NCI-H82 treated with DMSO at 0.1 percent for 48 hours (cell line): ENCODE data around the gene CAMTA1.
"Not testable (repeated sequence)": the region's sequence is repeated elsewhere in the genome, so short reads cannot be mapped to it uniquely, and the experiment has no call there.

Source experiments
- DNase-seq: peaks from one replicate; lab custom pipeline; 2025; ENCODE audit not compliant: unreplicated experiment; lab: John Stamatoyannopoulos, UW

Gene CAMTA1

DNA sequence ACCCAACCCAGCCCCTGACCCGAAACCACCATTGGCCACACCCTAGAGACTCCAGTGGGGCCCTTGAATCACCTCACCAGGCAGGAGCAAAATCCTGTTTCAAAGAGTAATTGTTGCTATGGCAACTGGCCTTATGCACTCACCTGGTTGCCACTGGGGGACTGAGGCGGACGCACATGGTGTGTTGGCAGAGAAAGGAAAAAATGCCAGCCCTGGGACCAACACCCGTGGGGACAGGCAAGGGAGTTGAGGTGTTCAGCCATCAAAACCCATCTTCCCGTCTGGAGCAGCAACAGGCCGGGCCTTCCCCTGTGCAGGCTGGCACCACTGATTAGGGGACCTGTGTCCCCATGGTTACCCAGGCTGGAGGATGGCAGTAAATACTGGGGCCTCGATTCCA lies 590.1 kb downstream of the CAMTA1 start:
- DNase-seq, result no peak

DNA sequence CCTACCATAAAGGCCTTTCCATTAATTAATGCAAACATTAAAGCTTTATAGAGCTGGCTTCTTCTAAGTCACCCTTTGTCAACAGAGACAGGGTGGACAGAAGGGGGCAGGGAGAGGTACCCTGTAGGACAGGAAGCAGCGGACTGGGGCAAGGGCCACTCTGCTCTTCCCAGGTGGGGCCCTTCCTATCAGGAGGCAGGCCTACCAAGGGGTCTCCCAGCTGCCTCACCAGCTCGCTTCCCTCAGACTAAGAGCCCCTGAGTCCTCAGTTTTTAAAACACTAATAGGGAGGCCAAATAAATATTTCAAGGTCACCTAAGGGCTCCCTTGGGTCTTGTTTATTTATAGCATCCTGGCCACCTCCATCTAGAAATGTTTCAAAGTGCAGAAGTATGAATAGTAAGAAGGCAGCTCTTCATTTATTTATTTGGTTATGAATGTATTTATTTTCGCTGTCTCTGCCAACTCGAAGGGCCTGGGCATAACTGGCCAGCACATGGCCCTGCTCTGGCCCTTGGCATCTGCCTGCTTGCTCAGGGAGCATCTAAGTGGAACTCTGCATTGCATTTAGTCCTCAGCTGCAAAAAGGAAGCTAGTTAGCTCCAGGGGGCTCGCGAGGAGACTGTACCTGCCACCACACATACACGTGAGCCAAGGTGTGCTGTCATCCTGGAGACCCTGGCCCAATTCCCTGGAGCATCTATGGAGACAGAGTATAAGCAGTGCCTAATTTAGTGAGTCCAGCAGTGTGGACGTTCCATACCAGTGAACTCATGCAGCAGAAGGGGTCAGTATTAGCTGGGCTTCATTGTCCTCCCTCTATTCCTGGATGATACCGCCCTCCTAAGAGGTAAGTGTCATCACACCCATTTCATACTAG lies 590.8 kb downstream of the CAMTA1 start:
- DNase-seq, result no peak

DNA sequence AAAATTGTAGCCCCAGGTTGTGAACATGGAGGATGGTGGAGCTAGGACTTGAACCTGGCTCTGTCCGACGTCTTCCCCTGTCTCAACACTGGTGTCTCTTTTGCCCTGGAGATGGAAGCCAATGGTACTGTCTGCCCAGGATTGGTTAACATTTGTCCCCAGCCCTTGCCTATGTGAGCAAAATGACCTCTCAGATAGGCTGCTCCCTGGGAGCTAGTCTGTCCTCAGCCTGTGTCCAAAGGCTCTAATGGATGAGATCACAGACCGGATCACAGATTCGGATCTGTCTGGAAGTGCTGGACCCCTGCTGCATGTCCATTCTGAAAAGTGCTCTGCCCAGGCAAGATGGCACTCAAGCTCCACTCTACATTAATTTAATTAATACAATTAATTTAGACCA lies 591.4 kb downstream of the CAMTA1 start:
- DNase-seq, result no peak

DNA sequence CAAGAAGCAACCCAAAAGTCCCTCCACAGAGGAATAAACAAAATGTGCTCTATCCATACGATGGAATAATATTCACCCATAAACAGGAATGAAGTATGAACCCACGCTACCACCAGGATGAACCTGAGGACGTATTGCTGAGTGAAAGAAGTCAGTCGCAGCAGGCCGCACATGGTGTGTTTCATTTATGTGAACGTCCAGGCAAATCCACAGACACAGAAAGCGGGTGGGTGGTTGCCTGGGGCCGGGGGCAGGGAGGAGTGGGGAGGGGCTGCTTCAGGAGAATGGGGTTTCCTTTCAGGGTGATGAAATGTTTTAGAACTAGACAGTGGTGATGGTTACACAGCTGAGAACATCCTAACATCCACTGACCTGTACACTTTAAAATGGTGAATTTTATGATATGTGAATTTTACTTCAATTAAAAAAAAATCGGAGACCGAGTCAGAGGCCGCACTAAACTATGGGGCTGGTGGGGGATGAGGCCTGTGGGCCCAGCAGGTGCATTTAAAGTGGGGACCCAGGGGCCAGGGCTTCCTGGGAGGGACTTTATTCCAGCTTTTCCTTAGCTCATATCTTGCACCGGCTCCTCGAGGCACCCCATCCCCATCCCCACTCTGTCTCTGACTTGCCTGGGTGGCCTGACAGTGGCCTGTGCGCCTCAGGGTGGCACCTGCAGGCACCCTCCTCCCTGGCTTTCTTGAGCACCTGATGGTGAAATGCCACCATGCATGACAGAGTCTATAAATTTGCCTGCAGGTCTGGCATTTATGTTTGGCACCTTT lies 593.3 kb downstream of the CAMTA1 start:
- no peak for DNase-seq

DNA sequence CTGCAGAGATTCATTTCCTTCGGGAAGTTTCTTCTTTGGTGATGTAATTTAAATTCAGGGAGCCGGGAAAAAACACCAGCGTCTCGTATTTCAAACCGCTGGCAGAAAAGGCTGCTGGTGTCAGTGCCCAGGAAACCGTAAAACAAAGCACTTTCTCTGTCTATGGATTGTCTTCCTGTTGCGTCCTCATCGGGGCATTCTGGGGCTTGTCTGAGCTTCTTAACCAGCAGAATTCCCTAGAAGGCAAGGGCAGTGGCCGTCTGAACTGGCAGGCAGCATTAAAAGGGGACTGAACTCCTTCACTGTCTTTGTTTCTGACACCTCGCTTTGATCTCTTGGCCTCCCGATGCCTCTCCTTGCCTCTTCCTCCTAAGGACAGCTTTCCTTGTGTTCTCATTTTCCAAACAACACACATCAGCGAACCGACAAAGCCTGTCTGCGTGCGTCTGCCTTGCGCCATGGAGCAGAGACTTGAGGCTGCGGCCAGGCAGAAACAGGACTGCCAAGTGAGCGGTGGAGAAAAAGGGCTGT lies 594.3 kb downstream of the CAMTA1 start:
- DNase-seq, result no peak

DNA sequence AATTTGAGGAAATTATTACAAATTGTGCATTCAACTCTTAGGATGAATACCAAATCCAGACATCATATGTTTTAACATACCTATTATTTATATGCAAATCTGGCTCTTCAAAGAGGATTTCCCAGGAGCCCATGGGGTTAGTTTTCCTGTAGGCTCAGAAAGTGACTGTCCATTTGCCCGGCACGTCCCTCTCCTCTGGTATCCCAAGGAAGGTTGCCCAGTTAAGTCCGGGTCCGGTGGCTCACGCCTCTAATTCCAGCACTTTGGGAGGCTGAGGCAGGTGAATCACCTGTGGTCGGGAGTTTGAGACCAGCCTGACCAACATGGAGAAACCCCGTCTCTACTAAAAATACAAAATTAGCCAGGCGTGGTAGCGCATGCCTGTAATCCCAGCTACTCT lies 594.8 kb downstream of the CAMTA1 start:
- DNase-seq, result not testable (repeated sequence)

DNA sequence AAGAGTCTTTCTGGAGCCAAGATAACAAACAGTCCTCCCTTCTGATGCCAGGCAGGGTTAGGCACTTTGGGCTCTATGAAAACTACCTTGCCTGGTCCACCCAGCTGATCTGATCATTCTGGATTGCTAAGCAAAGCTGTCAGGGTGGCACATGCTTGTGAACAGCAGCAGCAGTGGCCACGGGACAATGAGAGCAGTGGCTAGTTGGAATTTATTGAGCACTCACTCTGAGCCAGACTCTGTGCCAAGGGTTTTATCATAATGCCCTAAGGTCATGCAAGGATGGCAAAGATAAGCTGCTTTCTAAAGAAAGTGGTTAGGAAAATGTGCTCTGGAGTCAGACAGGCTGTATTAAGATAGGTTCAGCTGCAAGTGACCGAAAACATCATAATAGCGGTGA lies 595.5 kb downstream of the CAMTA1 start:
- no peak for DNase-seq

DNA sequence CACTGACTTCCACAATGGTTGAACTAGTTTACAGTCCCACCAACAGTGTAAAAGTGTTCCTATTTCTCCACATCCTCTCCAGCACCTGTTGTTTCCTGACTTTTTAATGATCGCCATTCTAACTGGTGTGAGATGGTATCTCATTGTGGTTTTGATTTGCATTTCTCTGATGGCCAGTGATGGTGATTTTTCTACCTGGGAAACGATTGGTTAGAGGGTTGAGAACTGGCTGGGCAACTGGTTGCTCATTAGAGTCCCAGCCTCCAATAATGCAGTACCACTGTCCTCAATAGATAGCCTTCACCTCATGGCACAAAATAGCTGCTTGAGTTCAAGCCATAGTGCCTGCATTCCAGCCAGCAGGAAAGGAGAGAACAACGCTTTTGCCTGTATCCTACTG lies 596.5 kb downstream of the CAMTA1 start:
- not testable (repeated sequence) for DNase-seq

DNA sequence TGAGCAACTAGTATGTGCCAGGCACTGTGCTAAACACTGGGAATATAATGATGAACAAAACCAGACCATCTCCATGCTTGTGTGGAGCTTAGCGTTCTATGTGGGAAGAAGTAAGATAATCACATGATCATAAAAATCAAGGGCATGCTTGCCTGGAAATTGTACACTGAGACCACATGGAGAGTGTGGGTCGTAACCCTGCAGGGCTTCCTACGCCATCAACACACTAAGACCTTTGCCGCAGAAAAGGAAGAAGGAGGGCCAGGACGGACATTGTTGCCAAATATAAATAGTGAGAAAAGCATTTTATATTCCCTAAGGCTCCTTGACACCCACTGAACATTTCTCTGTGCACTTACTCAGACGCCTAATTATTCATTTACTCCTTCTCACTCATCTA lies 597.7 kb downstream of the CAMTA1 start:
- no peak for DNase-seq

DNA sequence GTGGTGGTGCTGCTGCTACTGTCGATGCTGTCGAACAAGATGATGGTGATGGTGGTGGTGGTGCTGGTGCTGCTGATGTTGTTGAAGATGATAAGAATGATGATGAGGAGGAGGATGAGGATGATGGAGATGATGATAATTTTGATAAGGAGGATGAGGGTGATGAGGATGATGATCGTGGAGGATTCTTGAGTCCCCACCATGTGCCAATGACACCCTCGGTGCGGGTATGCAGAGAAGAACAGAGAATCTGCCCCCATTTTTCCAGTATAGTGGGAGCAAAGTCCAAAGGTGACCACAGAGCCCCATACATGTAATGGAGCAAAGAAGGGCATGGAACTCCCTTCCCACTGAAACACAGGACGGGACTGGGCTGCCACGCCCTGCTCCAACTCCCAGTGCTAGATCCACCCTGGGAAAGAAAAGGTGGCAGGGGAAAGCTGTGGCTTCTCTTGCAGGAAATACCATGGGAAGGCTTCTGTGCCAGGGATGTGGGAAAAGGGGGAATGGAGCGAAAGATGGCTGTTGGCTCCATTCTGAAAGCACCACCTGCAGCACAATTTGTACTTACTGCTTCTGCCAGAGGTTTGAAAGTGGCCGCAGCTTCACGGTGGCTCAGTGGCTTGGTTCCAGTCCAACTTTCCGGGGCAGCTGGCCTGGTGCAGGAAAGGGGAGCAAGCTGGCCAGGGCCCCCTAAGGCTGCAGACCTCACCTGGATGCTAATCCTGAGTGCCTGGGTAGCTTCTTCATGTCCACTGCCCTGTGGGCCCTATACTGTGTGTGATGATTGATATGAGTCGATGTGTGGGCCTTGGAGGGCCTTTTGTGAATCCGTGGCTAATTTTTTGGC lies 598.6 kb downstream of the CAMTA1 start:
- DNase-seq, result no peak

DNA sequence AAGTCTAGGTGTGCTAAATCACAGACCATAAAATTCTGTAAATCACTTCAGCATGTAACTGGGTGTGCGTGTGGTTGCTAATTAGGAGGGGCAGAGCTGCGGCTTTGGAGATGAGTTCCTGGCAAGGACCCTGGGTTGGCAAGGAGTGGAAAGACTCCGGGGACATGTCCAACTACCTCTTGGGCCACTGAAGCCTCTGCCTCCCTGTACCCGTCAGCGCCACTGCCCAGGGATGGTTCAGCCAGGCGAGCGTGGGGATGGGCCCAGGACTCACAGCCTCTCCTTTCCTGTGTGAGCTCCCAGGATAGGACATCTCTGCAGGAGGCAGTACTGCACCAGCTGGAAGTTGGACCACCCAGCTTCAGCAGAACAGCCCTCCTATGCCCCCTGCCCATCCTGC lies 599.4 kb downstream of the CAMTA1 start:
- no peak for DNase-seq

DNA sequence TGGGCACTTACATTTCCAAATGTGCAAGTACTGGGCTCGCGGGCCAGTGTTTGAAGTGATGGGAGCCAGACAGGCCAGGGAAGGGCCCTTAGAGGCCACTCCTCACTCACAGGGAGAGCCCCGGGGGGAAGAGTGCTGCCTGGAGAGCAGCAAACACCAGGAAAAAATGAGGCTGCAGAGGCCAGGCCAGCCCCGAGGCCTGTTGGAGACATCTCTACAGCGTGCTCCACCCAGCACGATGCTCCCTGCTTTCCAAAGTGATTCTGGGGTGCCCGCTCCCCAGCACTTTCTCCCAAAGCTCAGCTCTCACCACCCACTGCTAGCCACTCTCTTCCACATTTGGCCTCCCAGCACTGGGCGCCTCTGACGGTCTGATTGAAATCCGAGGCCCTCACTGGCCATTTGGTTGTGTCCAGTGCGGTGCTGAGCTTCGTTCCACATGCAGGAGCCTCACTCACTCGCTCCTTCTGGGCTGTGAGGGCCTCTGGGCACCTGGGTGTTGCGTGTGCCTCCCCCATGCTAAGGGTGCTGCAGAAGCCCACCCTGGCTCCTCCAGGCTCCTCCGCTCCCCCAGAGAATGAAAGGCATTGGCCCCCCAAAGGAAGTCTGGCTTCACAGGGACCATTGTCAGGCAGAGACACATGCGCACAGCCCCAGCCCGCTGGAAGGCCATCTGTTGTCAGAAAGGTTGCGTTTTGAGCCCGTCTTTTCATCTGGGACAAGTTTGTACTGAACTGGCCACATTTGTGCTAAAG lies 600.4 kb downstream of the CAMTA1 start:
- no peak for DNase-seq

DNA sequence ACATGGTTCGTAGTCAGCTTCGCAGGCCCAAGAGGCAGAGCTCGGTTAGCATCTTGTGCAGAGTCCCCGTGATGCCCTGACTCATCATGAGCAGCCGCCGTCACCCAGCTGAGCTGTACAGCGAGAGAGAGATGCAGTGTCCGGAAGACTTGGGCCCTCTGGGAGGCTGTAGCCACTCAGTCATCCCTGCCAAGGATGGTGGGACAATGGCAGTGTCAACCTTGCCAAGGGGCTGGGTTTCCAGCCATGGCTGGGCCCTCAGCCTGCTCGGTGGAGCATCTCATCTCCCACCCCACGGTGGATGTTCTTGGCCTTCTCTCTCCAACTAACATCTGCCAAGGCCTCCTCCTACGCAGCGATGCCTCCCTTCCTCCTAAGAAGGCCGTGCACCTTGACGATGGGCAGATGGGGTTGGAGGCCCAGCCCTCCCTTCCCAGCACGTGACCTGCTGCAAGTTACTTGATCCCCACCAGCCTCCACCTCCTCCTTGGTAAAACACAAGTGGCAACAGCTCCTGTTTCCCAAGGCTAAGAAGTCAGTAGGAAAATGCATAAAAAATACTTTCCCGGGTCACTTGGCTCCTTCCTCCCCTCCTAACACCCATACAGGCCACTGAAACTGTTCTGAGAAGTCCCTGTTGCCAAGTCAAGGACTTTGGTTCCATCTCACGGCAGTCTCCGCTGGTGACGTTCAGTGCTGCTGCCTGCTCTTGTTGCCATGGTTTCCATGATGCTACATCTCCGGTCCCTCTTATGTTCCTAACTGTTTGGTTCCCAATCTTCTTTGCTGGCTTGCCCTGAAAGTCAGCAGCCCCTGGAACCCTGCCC lies 601.2 kb downstream of the CAMTA1 start:
- DNase-seq, result no peak

DNA sequence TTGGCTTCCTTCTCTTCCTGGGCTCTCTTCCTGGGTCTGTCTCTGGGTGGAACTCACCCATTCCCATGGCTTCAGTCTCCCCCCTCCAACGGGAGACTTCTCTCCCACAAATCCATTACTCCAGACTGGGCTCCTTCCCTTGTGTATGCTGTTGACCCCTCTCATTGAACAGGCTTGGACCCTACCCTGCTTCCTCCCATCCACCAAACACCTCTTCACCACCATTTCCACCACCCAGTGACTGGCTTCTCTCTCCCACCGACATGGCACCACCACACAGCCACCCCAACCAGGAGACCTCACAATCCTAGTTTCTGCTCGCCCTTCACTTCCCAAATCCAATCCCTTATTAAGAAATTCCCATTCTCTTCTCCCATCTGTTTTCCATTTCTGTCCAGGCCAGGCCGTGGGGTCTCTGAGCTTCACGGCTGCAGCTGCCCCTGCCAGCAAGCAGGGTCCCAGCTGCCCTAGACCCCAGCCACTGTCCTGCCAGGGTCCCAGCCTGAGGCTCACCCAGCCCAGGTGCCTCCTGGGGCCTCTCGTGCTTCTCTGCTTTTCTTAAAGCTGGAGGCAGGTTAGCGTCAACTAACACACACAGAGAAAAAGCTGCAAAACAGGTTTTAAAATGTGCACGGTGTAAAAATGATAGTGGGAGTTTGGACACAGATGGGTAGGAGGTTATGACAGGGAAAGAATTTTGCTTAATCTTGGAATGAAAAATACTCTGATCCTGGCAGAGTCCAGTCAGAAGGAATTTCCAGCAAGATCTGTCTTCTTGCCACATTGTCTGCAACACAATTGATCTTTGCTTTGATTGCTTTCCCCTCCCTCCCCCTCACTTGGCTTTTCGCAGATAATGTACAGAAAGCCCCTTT lies 602.0 kb downstream of the CAMTA1 start:
- DNase-seq, result no peak

DNA sequence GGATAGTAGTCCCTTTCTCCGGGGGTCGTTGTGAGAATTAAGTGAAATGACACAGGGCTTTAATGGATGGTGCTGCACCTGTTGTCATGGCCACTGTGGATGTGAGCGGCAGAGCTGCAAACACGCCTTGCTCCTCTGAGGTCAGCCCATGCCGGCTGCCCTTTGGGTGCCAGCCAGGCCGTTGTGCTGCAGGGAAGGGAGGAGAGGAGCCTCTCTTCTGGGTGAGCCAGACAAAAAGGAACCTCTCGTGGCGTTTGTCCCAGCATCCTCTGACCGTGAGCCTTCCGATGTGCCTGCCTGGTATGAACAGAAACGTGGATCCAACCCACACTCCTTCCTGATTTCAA lies 602.9 kb downstream of the CAMTA1 start:
- no peak for DNase-seq

DNA sequence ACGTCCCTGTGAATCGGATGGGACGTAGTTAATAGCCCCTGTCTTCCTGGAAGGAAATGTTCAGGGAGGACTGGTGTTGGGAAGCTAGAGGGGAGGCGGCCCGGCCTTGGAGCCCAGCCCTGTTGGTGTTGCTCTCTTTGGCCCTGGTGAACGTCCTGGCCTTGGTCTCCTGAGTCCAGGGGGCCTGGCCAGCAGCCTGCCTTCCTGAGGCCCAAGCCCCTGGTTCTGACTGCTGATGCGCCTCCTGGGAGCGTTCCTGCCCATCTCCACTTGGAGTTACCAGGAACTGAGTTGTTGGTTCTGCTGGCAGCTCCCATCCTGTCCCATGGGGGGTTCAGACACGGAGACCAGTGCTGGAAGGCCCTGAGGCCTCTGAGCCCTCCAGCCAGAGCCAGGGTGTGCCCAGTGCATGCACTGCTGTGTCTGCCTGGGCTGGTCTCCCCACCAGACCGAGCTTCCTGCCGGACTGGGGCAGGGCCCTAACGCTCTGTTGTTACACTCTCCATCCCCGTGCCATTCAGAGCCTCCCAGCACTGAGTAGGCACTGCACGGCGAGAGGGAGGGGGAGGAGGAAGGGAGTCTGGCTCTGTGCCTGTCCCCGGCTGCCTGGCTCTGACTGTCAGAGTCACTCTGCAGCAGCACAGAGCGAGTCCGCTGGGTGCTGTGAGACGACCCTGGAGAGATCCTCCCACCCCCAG lies 603.4 kb downstream of the CAMTA1 start:
- DNase-seq, result no peak

DNA sequence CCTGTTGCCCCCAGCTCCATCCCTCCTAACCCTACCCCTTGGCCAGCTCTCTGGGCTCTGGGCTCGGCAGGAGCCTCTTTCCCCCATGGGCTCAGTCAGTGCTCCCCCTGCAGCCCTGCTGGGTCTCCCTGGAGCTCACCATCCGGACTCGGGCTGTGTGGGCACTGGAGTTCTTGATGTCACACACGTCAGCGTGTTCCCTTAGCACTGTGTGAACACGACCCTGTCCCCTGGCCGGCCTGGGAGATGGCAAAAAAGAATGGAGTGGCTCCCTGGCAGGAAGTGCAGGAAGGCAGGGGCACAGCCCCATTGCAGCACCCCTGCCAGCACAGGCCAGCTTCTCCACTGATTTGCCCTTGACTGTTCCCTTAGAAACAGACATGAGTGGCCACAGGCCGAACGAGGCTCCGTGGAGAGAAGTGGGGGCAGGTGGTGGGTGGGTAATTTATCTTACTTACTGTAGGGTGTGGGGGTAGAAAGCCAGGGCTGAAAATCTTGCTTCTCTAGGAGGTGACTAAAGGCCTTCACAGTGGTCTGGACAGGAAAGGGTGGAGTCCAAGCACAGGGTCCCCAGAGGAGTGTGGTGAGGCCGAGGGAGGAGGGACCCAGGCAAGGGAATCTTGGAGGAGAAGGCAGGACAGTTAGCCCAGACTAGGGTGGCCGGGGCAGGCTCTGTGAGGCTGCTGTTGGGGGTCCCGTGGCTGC lies 604.1 kb downstream of the CAMTA1 start:
- DNase-seq, result no peak
